HCT116 (cell line): ENCODE measurements around the gene SLC18B1. TPM values are rescaled to one million over a fixed set of nuclear protein-coding genes. Genes with fewer than 3 reads are reported as not detected.

Source experiments
- ATAC-seq: fragments of 200-7000 bp; cut with Tn5 transposase; 2 replicates; pipeline ENCODE4 v1.9.1; 2020; ENCODE audit warnings: mild to moderate bottlenecking, moderate library complexity
- BruUV-seq: library from RNA; stranded (reverse); fragments of 400-500 nt; replicated peaks from 2 replicates; lab custom pipeline; 2021; lab: Mats Ljungman, UMichigan
- CTCF ChIA-PET: fragments of 300-600 bp; sonication (Branson Sonifier 250); formaldehyde crosslinking; loops from one replicate; lab custom pipeline; 2021; ENCODE audit warnings: antibody characterized with exemption; lab: Charles Lee
- POLR2A ChIA-PET: fragments of 300-600, 350-600 bp; sonication (Branson Sonifier 250); formaldehyde crosslinking; loops from one replicate; lab custom pipeline; 2021; ENCODE audit warnings: antibody characterized with exemption; lab: Charles Lee
- RAD21 ChIA-PET, 2 experiments: fragments of 300-600 bp; sonication (Branson Sonifier 250); formaldehyde crosslinking; loops; one replicate each; lab custom pipeline; 2023; ENCODE audit warnings: low total read pairs in 2 of 2; ENCODE audit not compliant: uncharacterized antibody in 2 of 2, unreplicated experiment in 2 of 2, low non-redundant PET in 1 of 2; lab: Charles Lee
- DNase-seq: peaks from one replicate; pipeline ENCODE4 v3.0.0-alpha.2; 2010; ENCODE audit warnings: low read depth, low spot score
- H2AFZ ChIP-seq: fragments of 200-600 bp; shearing (Covaris generic), sonication (generic); 2 replicates; pipeline ENCODE4 v1.6.1; 2017; ENCODE audit warnings: low read depth, mixed run types, mixed read lengths, antibody characterized with exemption, low read length; ENCODE audit not compliant: poor library complexity, severe bottlenecking
- H3K27ac ChIP-seq: 2 replicates; pipeline ENCODE4 v1.5.1; 2012; ENCODE audit warnings: low read depth, low read length
- H3K27me3 ChIP-seq: fragments of 200-600 bp; sonication (generic); 2 replicates; pipeline ENCODE4 v1.6.1; 2016; ENCODE audit warnings: mixed run types, low read length, mixed read lengths; ENCODE audit not compliant: insufficient read depth
- H3K36me3 ChIP-seq, 2 experiments: fragments of 200-500 bp in 1 of 2; fragments of 200-600 bp in 1 of 2; sonication (Bioruptor generic) in 1 of 2; sonication (generic) in 1 of 2; 2 replicates each; pipeline versions ENCODE4 v1.5.1 to v1.6.1; 2014 to 2016; ENCODE audit warnings: low read length in 2 of 2, inconsistent platforms in 1 of 2, mixed read lengths in 1 of 2, mixed run types in 1 of 2; ENCODE audit not compliant: insufficient read depth in 2 of 2, control insufficient read depth in 1 of 2
- H3K4me1 ChIP-seq, 2 experiments: fragments of 200-600 bp in 1 of 2; sonication (generic) in 1 of 2; 2 replicates each; pipeline versions ENCODE4 v1.5.1 to v1.6.1; 2012 to 2017; ENCODE audit warnings: low read length in 2 of 2, inconsistent platforms in 1 of 2, mild to moderate bottlenecking in 1 of 2, mixed read lengths in 1 of 2, mixed run types in 1 of 2, moderate library complexity in 1 of 2; ENCODE audit not compliant: insufficient read depth in 2 of 2, control insufficient read depth in 1 of 2
- H3K4me2 ChIP-seq: fragments of 200-600 bp; sonication (generic); 2 replicates; pipeline ENCODE4 v1.6.1; 2017; ENCODE audit warnings: mixed run types, low read length, mixed read lengths
- H3K4me3 ChIP-seq, 2 experiments: fragments of 200-600 bp in 1 of 2; sonication (generic) in 1 of 2; replicated peaks in 1 of 2; 2 replicates each; pipeline ENCODE4 v1.5.1; 2011 to 2016; ENCODE audit warnings: low read length in 2 of 2, control low read depth in 1 of 2, low read depth in 1 of 2, mild to moderate bottlenecking in 1 of 2, mixed read lengths in 1 of 2, mixed run types in 1 of 2
- H3K79me2 ChIP-seq: fragments of 200-600 bp; sonication (generic); 2 replicates; pipeline ENCODE4 v1.6.1; 2017; ENCODE audit warnings: mild to moderate bottlenecking, mixed run types, low read length, moderate library complexity, mixed read lengths; ENCODE audit not compliant: insufficient read depth
- H3K9ac ChIP-seq: fragments of 200-600 bp; sonication (generic); 2 replicates; pipeline ENCODE4 v1.6.1; 2016; ENCODE audit warnings: low read length, mixed read lengths
- H3K9me2 ChIP-seq: fragments of 200-600 bp; sonication (generic), shearing (Covaris generic); 2 replicates; pipeline ENCODE4 v1.6.1; 2017; ENCODE audit warnings: mixed run types, mild to moderate bottlenecking, moderate library complexity; ENCODE audit not compliant: insufficient read depth
- H3K9me3 ChIP-seq, 2 experiments: fragments of 200-500 bp in 1 of 2; fragments of 200-600 bp in 1 of 2; sonication (Bioruptor generic) in 1 of 2; sonication (generic) in 1 of 2; 2 replicates each; pipeline ENCODE4 v1.6.1; 2014 to 2017; ENCODE audit warnings: low read length in 2 of 2, mixed read lengths in 2 of 2, inconsistent platforms in 1 of 2, low read depth in 1 of 2, mild to moderate bottlenecking in 1 of 2, mixed run types in 1 of 2, moderate library complexity in 1 of 2; ENCODE audit not compliant: control insufficient read depth in 1 of 2, insufficient read depth in 1 of 2
- H4K20me1 ChIP-seq: fragments of 200-600 bp; sonication (generic), shearing (Covaris generic); 2 replicates; pipeline ENCODE4 v1.6.1; 2017; ENCODE audit warnings: mixed run types, mild to moderate bottlenecking, moderate library complexity; ENCODE audit not compliant: insufficient read depth
- ATF3 ChIP-seq: IDR thresholded peaks from 2 replicates; pipeline ENCODE4 v1.6.1; 2012
- CEBPB ChIP-seq: IDR thresholded peaks from 2 replicates; pipeline ENCODE4 v1.6.1; 2012; ENCODE audit warnings: low read depth
- CTCF ChIP-seq, 3 experiments: fragments of 200-600 bp in 1 of 3; sonication (generic) in 1 of 3; IDR thresholded peaks in 2 of 3; conservative IDR thresholded peaks in 1 of 3; 2 replicates each; pipeline ENCODE4 v1.5.1; 2012 to 2017; ENCODE audit warnings: low read depth in 2 of 3, low read length in 2 of 3, antibody characterized with exemption in 1 of 3, borderline replicate concordance in 1 of 3, control low read depth in 1 of 3, mild to moderate bottlenecking in 1 of 3, mixed read lengths in 1 of 3, mixed run types in 1 of 3, moderate library complexity in 1 of 3; ENCODE audit not compliant: insufficient read depth in 1 of 3
- ELF1 ChIP-seq: IDR thresholded peaks from 2 replicates; pipeline ENCODE4 v1.6.1; 2012; ENCODE audit warnings: low read depth, borderline replicate concordance
- EZH2 ChIP-seq: fragments of 200-600 bp; sonication (generic); IDR thresholded peaks from 2 replicates; pipeline ENCODE4 v1.6.1; 2017; ENCODE audit warnings: antibody characterized with exemption, mixed run types
- FOSL1 ChIP-seq: IDR thresholded peaks from 2 replicates; pipeline ENCODE4 v1.6.1; 2012; ENCODE audit warnings: low read depth
- JUND ChIP-seq: IDR thresholded peaks from 2 replicates; pipeline ENCODE4 v1.6.1; 2012
- MAX ChIP-seq: IDR thresholded peaks from 2 replicates; pipeline ENCODE4 v1.6.1; 2012
- POLR2A ChIP-seq: IDR thresholded peaks from 2 replicates; pipeline ENCODE4 v1.7.0; 2011; ENCODE audit warnings: borderline replicate concordance; ENCODE audit not compliant: insufficient read depth, insufficient read length; ENCODE audit errors: extremely low read depth
- RAD21 ChIP-seq: IDR thresholded peaks from 2 replicates; pipeline ENCODE4 v1.6.1; 2012; ENCODE audit warnings: low read depth, mild to moderate bottlenecking
- REST ChIP-seq: IDR thresholded peaks from 2 replicates; pipeline ENCODE4 v1.6.1; 2012; ENCODE audit warnings: low read depth
- SIN3A ChIP-seq: IDR thresholded peaks from 2 replicates; pipeline ENCODE4 v1.6.1; 2012; ENCODE audit warnings: low read depth
- SP1 ChIP-seq: IDR thresholded peaks from 2 replicates; pipeline ENCODE4 v1.6.1; 2012; ENCODE audit warnings: low read depth
- SRF ChIP-seq: IDR thresholded peaks from 2 replicates; pipeline ENCODE4 v1.6.1; 2012; ENCODE audit warnings: low read depth
- TCF7L2 ChIP-seq: IDR thresholded peaks from 2 replicates; pipeline ENCODE4 v1.7.0; 2011; ENCODE audit warnings: borderline replicate concordance, inconsistent platforms; ENCODE audit not compliant: insufficient read depth, insufficient read length; ENCODE audit errors: extremely low read depth
- ZFX ChIP-seq: fragments of 450-650 bp; IDR thresholded peaks from 2 replicates; pipeline ENCODE4 v1.6.1; 2017
- ZNF274 ChIP-seq: fragments of 200-500 bp; sonication (Bioruptor generic); IDR thresholded peaks from 2 replicates; pipeline ENCODE4 v1.6.1; 2014; ENCODE audit warnings: mild to moderate bottlenecking, low read depth, low read length, inconsistent platforms
- intact Hi-C: fragments of 100-400 bp; cut with micrococcal nuclease; formaldehyde crosslinking; loops from 2 replicates; pipeline ENCODE4 v1.10.0; 2022
- total RNA-seq: library from RNA; stranded (reverse); gene quantifications from one replicate; pipeline ENCODE4 v1.2.1, GENCODE V29; 2021; ENCODE audit not compliant: unreplicated experiment

The SLC18B1 gene
- total RNA-seq, 1 experiment from 2014 or later: 18.1 TPM

- Histone ChIP-seq H3K4me1 (no peaks in the 10 kb centered on the region), H3K4me2 (no peak overlapping the region), H3K36me3 (no peaks in the 10 kb centered on the region), H3K4me3 (no peak overlapping the region), H3K27ac (no peak overlapping the region), H3K9me2 (no peaks in the 10 kb centered on the region), H2AFZ (no peak overlapping the region), H3K9ac (no peak overlapping the region), H3K79me2 (no peaks in the 10 kb centered on the region), H3K9me3 (no peaks in the 10 kb centered on the region), H3K27me3 (no peaks in the 10 kb centered on the region), H4K20me1 (no peaks in the 10 kb centered on the region)
- no peak for TF ChIP-seq ELF1
- TF ChIP-seq SIN3A: no peak
- TF ChIP-seq CEBPB: no peak
- TF ChIP-seq TCF7L2: no peak
- TF ChIP-seq EZH2: no peak
- no peak for TF ChIP-seq SP1
- TF ChIP-seq POLR2A: no peak
- TF ChIP-seq SRF: no peak
- TF ChIP-seq ATF3: no peak
- no peak for TF ChIP-seq REST
- TF ChIP-seq ZFX: no peak
- no peak for TF ChIP-seq ZNF274
- no peak for TF ChIP-seq MAX
- peak; percentile 43 for TF ChIP-seq RAD21
- peak; percentile 7 to 57 (median 44); a peak in 4 of 6 replicates for TF ChIP-seq CTCF (IDR thresholded peaks at IDR 0.05 in 2 of 3, conservative IDR thresholded peaks at IDR 0.05 in 1 of 3; ENCODE audit: borderline replicate concordance in 1 of 3, insufficient read depth in 1 of 3, low read depth in 2 of 3, low read length in 2 of 3)
- TF ChIP-seq JUND: no peak
- no peak for TF ChIP-seq FOSL1
- peak; percentile 79 for ATAC-seq
- intact Hi-C loops: no loop called here
- DNase-seq: peak; percentile 28
- ChIA-PET CTCF (interaction anchor here (1.3 to 1.7 kb wide), 2 partner anchors 11 to 19 kb away, joined by 5 to 6 read pairs; no protein-coding TSS in a partner anchor), POLR2A (no interaction called here), RAD21 (no interaction called here)
- BruUV-seq: no TSS peak
These were observed 63.7 kb downstream of the SLC18B1 start for GRCh38 chr6:132734694-132735236.
